Activated T-cell treated with anti-CD3 and anti-CD28 coated beads for 48 hours (primary cell): ENCODE results near the gene TRIM66.

Experiments used
- DNase-seq: peaks from one replicate; pipeline ENCODE4 v3.0.0-alpha.2; 2020; ENCODE audit warnings: low read depth

TRIM66 gene

DNA sequence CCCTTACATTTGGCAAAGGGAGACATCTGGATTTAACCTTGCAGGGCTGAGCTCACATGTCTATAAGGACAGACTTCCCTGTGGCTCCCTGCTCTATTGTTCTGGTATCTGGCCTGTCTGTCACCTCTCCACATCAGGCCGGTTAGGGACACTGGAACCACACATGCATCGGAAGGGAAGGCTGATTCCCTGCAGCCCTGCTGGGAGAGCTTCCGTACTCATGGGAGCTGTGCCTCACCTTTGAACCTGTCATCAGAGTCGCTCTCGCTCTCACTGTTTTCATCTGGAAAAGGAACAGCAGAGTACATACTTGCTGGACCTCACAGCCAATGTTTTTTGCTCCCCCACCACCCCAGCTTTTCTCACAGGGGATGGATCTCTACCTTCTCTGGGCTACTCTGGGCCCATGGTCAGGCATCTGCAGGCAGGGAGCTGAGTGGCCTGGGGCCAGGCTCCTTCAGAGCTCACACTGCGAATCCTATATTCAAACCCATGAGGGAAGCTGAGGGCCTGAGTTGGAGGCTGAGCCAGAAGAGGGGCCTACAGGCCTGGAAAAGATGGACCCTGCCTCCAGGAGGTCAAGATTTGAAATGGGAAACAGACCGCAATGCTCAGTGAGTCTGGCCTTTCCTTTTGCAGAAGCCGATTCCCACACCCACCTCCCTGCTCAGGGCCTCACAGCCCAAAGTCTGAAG lies 31.4 kb upstream of the TRIM66 start:
- DNase-seq: no peak

DNA sequence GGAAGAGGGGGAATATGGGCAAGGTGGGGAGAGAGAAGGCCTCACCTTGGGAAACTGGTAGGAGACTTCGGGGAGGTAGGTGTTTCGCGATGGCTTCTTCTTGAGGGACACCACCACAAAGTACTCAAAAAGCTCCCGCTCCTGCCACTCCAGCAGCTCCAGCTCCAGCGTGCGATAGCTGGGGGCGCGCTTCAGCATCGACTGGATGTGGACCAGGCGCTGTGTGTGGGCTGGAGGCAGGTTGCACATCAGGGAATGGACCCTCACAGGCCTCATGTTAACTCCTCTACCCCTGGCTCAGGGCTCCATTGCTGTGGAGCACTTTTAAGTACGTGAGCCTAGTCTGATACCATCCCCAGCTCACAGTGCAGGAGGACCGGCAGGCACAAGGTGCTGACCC lies 30.0 kb upstream of the TRIM66 start:
- DNase-seq: no peak

DNA sequence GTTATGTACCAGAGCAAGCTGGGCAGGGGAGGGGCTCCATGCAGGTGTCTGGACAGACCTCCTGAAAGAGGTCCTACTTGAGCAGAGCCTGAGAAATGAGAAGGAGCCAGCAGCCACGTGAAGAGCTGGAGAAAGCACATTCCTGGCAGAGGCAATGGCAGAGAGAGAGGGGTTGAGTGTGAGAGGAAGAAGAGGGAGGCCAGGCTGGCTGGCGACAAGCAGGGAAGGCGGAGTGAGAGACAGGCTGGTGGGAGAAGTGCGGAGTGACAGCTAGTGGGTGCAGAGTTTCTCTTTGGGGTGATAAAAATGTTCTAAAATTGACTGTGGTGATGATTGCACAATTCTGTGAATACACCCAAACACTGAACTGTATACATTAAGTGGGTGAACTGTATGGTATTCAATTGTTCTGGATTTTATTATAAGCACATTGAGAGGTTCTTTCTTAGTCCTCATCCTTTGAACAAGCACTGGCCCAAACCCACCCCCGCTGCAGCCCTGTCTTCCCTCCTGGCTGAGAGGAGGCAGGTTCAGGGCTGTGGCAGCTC lies 29.5 kb upstream of the TRIM66 start:
- no peak for DNase-seq

DNA sequence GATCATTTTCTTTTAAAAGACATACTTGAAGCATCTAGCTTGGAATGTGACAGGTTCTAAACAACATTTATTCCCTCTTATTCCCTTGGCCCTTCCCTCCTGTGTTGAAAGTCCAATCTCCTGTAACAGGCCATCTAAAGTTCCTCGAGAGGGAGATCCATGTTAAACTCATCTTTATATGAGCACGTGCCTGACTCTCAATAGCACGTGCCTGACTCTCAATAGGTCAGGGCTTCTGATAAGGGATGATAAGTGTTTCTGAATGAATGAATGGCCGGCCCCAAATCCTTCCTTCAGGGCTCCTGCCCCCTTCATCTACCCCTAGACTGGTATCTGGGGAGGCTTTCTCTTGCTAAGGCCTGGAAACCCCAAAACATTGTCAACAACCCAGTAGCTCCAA lies 27.3 kb upstream of the TRIM66 start:
- no peak for DNase-seq

DNA sequence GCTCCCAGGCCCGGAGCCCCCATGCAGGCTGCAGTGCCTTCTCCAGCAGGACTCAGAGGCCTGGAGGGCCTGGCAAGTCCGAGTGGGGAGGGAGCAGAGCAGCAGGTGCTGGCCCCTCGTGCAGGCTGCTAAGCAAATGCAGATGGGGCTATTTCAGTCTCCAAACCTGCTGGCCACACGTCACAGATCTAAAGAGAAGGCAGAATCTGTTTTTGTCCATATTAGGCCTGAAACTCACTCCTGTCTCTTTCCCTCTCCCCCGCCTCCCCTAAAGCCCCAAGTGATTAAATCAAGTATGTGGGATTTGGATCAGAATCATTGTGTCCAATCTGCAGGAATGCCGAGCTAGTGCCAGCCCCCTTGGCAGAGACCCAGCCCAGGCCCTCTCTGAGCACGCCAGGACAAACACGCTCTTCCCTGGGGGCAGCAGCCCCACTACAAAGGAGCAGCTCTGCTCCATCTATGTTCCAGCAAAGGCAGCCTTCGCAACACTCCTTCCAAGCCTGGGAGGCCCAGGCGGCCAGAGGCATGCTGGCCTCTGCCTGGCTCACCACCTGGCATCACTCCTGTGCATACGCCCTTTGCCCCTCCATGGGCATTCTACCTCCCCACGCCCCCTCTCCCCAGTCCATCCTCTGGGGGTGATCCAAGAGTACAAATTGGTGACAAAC lies 26.7 kb upstream of the TRIM66 start:
- DNase-seq: no peak

DNA sequence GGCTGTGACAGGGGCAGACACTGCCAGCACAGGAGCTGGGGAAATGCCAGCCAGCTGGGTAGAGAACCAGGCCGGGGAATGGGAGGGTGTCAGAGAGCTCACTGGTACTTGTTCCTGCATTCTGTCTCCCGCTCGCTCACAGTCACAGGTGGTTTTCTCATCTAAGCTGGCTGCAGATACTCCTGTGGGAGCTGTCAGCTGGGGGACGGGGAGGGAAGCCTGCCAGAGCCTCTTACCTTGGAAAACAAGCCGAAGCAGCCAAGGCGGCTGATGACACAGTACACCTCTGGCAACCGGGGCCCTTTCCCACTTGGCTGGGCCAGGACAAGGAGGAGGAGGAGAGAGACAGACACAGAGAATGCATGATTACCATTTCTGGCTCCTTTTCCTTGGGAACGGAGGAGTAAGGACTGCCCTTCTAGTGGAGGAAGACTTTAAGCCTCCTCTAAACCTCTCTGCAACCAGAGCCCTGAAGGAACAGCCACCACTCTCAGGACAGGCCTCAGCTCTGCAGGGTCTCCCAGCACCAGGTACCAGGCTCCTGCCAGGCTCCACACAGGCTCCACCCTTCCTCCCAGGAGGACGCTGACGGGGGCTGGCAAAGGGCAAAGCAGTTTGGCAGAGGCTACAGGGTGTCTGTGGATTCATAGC lies 25.2 kb upstream of the TRIM66 start:
- no peak for DNase-seq

DNA sequence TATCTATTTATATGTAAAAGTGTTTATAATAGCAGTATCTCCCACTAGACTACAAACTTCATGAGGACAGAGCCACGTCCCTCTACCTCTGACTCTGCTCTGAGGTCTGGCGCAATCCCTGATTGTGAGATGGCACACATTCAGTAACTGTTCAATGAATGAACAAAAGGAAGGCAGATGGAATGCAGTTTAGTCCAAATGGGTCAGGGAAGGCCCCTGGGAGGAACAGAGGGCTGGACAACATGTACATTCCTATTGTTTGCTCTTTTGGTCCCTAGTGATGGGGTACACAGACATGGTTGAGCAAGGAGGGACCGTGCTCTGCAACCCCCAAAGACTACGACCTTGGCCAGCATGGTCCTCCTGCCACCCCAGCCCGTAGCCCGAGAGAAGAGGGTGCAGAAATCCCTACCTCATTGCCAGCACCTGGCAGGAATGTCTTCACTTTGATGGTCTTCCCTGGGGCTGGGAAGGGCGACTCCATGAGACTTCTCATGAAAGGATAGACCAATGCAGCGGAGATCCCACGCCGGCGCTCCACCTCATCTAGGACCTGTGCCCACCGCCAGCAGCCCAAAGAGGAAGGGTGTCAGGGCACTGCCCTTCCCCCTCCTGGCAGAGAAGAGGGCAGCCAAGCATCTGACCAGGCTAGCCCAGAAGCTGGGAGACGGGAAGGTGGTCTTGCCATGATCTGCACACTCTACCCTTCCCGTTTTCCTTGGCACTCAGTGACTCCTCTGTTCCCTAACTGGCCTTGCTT lies 24.4 kb upstream of the TRIM66 start:
- DNase-seq: no peak

DNA sequence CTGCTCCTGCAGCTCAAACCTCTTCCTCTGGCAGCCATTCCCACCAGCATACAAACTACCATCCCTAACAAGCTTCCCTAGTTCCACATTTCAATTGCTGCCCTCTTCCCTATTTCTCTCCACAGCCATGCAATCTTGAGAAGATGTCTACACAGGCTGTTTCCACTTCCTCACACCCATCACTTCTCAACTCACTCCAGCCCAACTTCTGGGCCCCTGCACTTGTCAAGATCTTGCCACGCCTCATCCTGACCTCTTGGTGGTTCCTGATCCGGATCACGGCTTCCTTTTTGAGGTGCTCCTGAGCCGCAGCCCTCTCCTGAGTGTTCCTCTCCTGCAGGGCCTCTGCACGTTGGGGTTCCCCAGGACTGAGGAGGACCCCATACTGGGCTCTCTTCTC lies 22.7 kb upstream of the TRIM66 start:
- no peak for DNase-seq

DNA sequence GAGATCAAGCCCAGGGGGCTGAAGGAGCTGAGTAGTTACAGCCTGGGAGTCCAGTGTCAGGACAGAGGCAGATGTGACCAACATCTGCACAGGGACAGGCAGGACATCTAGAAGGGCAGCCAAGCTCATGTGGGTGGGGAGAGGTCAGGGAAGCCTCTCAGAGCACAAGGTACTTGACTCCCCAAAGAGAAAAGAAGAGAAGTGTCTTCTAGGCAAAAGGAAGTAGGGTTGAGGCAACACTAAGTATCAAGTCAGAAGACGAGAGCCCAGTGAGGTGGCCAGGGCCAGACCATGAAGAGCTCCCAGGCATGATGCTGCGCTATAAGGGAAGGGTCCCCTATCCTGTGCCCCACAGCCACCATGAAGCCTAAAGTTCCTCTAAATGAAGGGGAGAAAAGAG lies 21.7 kb upstream of the TRIM66 start:
- no peak for DNase-seq

DNA sequence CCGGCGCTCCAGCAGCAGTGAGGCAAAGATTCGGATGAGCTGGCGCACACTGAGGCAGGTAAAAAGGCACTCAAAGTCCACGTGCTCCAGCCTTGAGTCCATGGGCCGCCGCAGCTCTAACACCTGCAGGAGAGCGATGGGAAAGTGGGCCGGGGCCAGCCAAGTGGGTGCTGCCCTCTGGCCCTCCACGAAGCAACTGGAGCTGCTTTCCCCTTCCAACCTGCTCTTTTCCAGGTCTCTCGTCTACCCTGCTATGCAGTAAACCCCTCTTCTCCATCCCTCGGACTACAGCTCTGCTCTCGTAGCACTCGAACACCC lies 20.1 kb upstream of the TRIM66 start:
- DNase-seq: no peak

DNA sequence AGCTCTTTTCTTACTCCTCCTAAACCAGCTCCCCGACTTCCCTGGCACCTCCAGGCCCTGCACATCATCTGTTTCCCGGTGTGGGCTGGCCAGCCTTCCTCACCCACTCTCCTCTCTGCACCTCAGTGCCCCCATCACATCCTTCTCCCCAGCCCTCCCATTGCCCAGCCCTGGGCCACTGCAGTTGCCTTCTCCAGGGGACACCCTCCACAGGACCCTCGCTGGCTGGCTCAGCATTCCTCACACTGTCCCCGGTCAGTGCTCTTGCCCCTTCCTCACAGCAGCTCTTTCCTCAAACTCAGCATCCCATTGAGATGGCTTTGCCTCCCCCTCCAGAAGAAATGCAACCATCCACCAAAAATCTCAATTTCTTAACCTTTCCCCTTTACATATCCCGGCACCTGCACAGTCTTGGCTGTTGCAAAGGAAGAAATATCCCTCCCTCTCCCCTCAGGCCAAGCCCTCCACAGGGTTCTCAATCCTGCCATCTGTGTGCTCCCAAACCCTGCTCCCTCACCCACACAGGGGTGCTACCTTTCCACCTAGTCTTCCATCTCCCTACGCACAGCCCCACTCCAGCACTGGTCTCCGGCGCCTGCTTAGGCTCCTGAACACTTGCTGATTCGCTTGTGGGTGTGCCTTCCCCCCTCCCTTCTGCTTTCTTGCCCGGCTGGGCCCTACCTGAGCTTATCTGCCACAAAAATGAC lies 19.6 kb upstream of the TRIM66 start:
- no peak for DNase-seq

DNA sequence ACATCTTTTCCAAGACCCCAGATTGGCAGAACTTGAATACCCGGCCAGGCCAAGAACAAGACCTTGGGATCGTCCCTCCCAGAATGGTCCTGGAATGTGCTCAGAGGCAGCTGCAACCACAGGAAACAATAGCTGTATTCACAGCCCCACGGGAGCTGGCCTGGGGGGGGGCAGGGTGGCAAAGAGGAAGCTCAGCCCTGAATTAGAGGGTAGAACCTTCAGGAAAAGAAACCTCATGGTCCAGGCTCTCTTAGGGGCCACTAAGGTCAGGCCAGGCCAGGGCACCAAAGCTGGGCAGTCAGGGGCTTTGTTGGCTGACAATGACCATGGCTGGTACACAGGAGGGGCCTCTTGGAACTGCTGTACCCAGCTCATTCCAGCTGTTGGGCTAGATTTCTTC lies 17.4 kb upstream of the TRIM66 start:
- no peak for DNase-seq

DNA sequence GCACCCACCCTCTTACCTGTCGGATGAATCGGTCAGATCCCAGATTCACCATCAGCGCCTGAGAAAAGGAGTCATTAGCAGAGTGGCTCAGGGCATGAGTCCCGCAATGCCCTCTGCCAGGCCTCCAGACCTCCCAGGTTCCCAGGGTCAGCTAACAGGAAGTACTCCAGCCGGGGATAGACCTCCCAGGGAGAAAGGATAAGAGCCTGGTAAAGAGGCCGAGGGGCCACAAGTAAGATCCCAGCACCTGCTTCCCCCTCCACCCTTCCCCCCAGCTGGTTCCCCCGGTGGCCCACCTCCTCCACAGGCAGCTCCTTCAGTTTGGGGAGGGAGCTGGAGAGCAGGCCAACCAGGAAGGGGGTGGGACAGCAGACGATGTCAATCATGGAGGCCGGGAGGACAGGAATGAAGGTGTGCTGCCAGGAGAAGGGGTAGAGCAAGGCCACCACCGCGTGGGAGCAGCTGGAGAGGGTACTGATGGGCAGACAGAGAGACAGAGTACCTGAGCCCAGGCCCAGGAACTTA lies 16.5 kb upstream of the TRIM66 start:
- no peak for DNase-seq

DNA sequence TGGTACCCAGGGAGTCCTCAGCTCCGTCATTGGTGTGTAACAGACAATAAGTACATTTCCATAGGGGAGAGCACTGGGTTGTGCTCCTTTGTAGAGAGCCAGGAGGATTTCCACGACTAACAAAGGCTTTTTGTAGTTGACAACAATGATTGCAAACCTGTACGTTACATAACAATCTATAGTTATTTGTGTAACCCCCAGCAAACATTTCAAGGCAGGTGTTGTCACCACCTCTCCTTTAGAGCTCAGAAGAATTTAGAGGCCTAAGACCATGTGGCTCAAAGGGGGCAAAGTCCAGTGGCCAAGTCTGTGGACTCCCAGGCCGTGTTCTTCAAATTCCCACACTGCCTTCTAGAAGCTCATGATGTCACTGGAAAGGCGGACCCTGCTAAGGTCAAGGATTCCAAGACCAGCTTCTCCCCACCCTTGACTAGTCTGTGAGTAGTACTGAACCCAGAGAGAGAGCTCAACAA lies 15.9 kb upstream of the TRIM66 start:
- no peak for DNase-seq

DNA sequence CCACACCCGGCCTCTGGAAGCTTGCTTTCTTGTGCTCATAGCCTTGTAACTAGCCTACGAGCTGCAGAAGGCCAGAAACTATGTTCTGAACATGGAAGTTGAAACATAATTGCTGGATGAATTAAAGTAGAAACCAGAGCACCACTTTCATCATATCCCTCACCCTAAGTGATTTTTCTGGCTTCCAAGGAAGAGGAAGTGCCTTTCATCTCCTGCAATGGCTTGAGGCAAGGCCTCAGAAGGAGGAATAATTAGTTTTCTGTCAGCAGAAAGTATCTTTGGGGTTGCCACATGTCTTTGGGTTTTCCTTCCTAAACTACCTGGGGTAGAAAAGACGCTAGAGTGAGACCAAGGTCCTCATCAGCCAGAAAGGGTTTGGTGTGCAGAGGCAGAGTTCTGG lies 14.6 kb upstream of the TRIM66 start:
- DNase-seq: no peak

DNA sequence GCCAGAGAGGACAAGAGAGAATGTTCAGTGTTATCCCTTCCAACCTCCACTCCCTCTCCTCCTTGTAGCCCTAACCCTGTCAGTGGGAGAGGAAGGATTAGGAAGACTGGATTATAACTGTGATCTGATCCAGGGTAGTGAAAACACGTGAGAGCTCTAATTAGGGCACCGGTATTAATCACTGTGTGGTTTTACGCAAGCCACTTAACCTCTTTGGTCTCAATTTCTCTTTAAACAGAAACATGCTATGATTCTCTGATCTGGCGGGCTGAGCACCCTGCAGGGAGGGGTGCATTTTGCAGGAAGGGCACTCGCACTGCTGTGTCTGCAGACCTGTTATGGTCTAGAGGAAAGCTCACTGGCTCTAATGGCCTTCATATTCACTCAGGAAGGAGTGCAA lies 11.7 kb upstream of the TRIM66 start:
- DNase-seq: no peak

DNA sequence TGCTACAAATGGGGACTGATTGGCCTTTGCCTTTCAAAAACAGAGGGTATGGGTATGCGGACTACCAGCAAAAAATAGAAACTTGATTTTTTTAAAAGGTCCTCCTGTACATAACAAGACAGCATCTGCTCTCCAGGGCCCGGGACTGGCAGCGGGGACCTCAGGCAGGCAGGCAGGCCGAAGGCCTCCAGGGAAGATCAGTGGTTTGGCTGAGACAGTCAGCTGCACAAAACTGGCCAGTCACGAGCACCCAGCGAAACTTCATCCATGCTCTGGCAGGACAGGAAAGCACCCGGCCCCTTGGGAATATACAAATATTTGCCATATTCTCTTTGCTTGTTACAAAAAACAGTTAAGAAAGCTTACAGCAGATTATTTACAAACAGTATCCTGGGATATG lies 11.1 kb upstream of the TRIM66 start:
- no peak for DNase-seq

DNA sequence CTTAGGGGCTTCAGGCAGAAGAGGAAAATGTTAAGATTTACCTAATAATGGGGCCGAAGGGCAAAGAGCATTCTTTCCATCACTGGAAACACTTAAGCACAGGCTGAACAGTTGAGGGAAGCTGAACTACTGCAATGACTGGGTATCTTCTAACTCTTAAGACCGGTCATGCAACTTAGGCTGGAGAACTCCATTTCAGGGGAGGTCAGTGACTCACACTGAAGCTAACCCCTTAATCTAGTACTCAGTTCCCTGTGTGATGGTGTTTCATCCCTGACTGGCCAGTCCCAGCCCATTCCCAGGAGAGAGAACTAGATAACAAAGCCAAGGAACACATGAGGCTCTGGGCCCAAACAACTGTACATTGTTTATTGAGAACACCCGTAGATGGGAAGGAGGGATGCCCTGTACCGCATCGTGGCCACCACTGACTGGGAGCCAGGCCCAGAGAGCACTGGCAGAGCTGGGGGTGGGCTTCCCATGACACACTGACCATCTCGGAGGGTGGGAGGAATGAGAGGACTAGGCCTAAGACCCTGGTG lies 10.6 kb upstream of the TRIM66 start:
- DNase-seq: no peak

DNA sequence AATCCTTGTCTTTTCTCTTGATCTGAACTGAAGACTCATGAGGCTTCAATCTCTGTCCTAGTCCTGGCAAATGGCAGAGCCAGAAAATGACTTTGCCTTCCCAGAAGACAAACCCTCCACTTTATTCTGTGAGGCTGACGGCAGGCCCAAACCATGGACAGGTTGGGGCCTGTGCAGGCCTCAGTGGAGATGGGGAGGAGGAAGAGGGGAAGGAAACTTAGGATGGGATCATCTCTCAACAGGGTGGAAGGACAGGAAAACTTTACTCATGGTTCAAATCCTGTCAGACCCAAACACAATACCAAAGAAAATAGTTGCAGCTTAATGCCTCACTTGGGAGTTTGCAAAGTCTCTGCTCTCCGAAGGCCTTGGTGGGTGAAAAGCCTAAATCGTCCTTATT lies 10.0 kb upstream of the TRIM66 start:
- DNase-seq: no peak

DNA sequence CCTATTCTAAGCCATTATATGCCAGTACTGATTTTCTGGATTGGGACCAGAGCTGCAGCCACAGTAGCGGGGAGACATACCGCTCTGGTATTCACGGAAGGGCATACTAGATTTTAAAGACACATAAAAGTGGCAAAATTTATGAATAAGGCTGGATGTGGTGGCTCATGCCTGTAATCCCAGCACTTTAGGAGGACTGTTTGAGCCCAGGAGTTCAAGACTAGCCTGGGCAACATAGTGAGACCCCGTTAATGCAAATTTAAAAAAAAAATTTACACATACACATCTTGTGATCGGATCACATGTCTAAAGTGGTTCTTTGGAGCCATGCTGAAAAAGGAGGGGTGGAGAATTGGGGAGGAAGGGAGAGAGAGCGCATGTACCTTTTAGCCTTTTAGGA lies 9.1 kb upstream of the TRIM66 start:
- no peak for DNase-seq
